Mucosa of descending colon (tissue), 3 donors: Measurements from ENCODE around the gene BICD2. TPM values are rescaled to one million over a fixed set of nuclear protein-coding genes. Genes with fewer than 3 reads are reported as not detected.
A peak's percentile ranks its signal among the peaks of the same experiment; 100 is the strongest.

ENCODE experiments used
- ATAC-seq: fragments of 200-7000 bp; cut with Tn5 transposase; one replicate; pipeline ENCODE4 v1.9.1; 2020; ENCODE audit warnings: mild to moderate bottlenecking, moderate library complexity
- DNase-seq, 3 donors: peaks; one replicate each; pipeline ENCODE4 v3.0.0-alpha.2; 2020
- H3K36me3 ChIP-seq: fragments of 200-600 bp; one replicate; pipeline ENCODE4 v1.8.0; 2021; ENCODE audit warnings: low read depth, mild to moderate bottlenecking
- H3K4me1 ChIP-seq: fragments of 200-600 bp; one replicate; pipeline ENCODE4 v1.8.0; 2021; ENCODE audit warnings: low read depth, mild to moderate bottlenecking
- H3K4me3 ChIP-seq: fragments of 200-600 bp; one replicate; pipeline ENCODE4 v1.8.0; 2021; ENCODE audit warnings: mild to moderate bottlenecking
- H3K9me3 ChIP-seq: fragments of 200-600 bp; one replicate; pipeline ENCODE4 v1.8.0; 2021; ENCODE audit warnings: mild to moderate bottlenecking
- intact Hi-C, 2 donors: fragments of 100-400 bp; cut with DNase I in 1 of 2; cut with micrococcal nuclease in 1 of 2; formaldehyde crosslinking; loops; one replicate each; pipeline versions ENCODE4 v1.11.0 to v1.11.1; 2022; cut with DNase I, micrococcal nuclease
- total RNA-seq, 3 donors: library from RNA; stranded (reverse); fragmentation: NEBNext Ultra II Directional in 2 of 3; extraction: Animal tissue kit (Norgen Biotek cat#: 25700) in 2 of 3; gene quantifications; one replicate each; pipeline versions ENCODE4 v1.2.1 to v1.2.4, GENCODE V29; 2021 to 2023
- TF ChIP-seq, protein P1 (sequence below): fragments of 200-600 bp; IDR thresholded peaks from one replicate; pipeline ENCODE4 v1.8.0; 2022; ENCODE audit warnings: antibody characterized with exemption, mild to moderate bottlenecking
- donor health status: DM: no; HTN: no; CAD: no; lungs with moderate emphysema.
- donor health status: DM: no; HTN: no; CAD: no.
- donor health status: DM: no; HTN: yes; CAD: no.

Gene BICD2
- total RNA-seq, 3 donors from 2014 or later: 6.8 to 36.1 (median 8.6) TPM

DNA sequence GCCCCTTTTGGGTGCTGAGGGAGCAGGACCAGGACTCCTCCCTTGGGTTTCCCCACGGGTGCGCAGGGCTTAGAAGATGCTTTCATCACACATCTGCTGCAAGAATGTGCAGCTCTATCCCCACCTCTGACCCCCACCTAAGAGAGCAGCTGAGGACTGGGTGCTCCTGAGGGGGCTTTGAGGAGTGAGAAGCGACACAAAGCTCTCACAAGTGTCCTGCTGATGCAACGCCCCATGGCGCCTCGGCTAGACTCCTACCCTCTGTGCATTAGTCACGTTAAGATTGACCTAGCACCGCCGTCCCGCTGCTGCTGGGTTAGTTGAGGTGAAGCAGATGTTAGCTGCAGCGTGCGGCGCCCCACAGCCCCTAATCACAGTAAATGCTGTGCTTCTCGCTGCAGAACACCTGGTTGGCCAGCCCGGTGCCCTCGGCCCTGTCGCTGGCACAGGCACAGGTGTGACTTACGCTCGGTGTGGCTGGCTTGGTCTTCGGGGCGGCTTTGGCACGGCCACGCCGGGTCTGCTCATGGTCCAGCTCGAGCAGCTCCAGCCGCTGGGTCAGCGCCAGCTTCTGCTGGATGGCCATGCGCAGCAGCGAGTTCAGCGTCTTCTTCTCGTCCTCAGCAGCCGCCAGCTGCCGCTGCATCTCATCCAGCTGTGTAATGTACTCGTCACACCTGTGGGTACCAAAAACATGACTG, 49.7 kb downstream of the BICD2 start:
- DNase-seq: peak in 1 of 3 donors; percentile 56
- Histone ChIP-seq H3K9me3 (no peaks in the 10 kb centered on the region), H3K4me1 (peaks cover 9% of the 10 kb centered on the region), H3K4me3 (no peak overlapping the region), H3K36me3 (peaks cover 6% of the 10 kb centered on the region)
- intact Hi-C loops: loop anchor here (5.0 kb wide), 1 partner anchor 77 kb away; no protein-coding TSS in a partner anchor
- no peak for ATAC-seq
- TF ChIP-seq, protein P1, sequence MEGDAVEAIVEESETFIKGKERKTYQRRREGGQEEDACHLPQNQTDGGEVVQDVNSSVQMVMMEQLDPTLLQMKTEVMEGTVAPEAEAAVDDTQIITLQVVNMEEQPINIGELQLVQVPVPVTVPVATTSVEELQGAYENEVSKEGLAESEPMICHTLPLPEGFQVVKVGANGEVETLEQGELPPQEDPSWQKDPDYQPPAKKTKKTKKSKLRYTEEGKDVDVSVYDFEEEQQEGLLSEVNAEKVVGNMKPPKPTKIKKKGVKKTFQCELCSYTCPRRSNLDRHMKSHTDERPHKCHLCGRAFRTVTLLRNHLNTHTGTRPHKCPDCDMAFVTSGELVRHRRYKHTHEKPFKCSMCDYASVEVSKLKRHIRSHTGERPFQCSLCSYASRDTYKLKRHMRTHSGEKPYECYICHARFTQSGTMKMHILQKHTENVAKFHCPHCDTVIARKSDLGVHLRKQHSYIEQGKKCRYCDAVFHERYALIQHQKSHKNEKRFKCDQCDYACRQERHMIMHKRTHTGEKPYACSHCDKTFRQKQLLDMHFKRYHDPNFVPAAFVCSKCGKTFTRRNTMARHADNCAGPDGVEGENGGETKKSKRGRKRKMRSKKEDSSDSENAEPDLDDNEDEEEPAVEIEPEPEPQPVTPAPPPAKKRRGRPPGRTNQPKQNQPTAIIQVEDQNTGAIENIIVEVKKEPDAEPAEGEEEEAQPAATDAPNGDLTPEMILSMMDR: no peak

DNA sequence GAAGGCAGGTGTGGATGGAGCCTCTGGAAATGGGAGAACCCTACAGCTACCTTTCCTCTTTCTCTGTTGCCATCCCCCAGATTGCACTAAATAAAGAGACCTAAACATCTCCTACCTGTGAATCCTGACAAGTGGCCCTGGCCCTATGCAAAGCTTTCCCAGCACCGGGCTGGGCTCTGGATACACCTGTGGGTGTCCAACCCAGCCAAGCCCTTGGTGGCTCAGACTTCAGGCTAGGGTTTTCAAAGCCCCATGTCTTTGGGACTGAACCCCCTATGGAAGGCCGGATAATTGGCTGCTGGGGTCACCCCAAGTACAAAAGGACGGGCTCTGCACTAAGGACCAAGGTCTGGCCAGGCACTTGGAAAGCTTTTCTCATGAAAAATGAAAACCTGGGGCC, 50.6 kb downstream of the BICD2 start:
- H3K4me3 ChIP-seq: no peak overlapping the region
- TF ChIP-seq, protein P1: no peak
- peaks cover 4% of the 10 kb centered on the region for H3K36me3 ChIP-seq
- H3K9me3 ChIP-seq: no peaks in the 10 kb centered on the region
- peaks cover 9% of the 10 kb centered on the region for H3K4me1 ChIP-seq
- DNase-seq: no peak
- intact Hi-C loops: no loop called here
- ATAC-seq: no peak

DNA sequence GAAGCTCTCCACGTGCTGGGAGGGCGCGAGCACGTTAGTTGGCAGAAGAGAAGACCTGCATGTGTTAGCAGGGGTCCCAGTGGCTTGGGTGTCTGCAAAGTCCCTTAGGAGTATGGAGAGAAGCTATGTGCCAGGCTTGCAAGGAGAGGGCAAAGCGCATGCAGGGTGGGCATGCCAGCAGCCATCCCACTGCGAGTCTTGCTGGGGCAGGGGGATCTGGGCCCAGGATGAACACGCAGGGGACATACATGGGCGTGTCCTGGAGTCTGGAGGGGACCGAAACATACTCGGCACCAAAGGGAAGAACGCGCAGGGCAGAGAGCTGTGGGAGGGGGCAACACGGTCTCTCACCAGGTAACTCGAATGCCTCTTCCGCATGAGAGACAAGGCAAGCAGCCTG, 51.1 kb downstream of the BICD2 start:
- peaks cover 4% of the 10 kb centered on the region for H3K36me3 ChIP-seq
- ATAC-seq: no peak
- no peaks in the 10 kb centered on the region for H3K9me3 ChIP-seq
- H3K4me3 ChIP-seq: no peak overlapping the region
- H3K4me1 ChIP-seq: peaks cover 9% of the 10 kb centered on the region
- no peak for DNase-seq
- intact Hi-C loops: no loop called here
- TF ChIP-seq, protein P1: no peak

DNA sequence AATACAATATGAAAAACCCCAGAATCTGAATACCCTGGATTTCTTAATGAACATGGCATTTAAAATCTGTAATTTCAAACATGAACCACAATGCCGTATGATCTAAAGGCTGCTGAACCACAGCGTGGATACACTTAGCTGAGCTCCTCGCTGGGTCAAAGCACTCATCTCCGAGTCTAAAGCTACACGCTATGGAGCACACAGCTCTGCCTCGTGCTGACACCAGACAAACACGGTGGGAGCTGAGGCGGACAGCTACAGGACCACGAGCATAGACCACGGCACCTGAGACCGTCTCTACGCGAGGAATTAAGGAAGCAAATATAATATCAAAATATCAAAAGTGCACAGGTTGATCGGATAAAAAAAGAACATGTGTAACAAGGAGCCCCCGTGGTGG, 51.9 kb downstream of the BICD2 start:
- ATAC-seq: no peak
- no peak for DNase-seq
- no peak overlapping the region for H3K4me3 ChIP-seq
- H3K36me3 ChIP-seq: peaks cover 4% of the 10 kb centered on the region
- H3K9me3 ChIP-seq: no peaks in the 10 kb centered on the region
- intact Hi-C loops: no loop called here
- peaks cover 9% of the 10 kb centered on the region for H3K4me1 ChIP-seq
- TF ChIP-seq, protein P1: no peak

DNA sequence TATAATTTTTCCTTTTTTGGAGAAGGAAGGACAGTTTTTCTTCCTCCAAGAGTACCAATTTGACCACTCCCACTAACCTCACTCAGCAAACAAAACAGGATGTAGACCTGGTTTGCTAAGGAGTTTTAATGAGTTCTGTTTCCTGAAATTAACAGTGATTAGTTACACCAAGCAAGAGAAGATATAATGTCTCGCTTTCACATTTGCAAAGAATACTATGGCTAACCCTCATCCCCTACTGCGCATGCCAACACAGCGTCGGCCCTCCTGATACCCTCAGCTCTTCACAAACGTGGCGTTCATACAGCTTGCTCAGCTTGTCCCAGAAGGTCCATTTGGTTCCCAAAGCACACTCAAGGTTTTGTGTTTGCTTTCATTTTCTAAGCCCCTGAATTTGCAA, 52.8 kb downstream of the BICD2 start:
- intact Hi-C loops: no loop called here
- Histone ChIP-seq H3K9me3 (no peaks in the 10 kb centered on the region), H3K36me3 (no peaks in the 10 kb centered on the region), H3K4me3 (no peak overlapping the region), H3K4me1 (peaks cover 9% of the 10 kb centered on the region)
- TF ChIP-seq, protein P1: no peak
- ATAC-seq: peak; percentile 18
- no peak for DNase-seq
